Neuronal stem cell (in vitro differentiated cells): ENCODE measurements around the gene FOXRED1.

Experiments used
- DNase-seq: peaks from one replicate; pipeline ENCODE4 v3.0.0-alpha.2; 2013; ENCODE audit warnings: low spot score
- H2AFZ ChIP-seq: one replicate; pipeline ENCODE4 v1.6.1; 2013; ENCODE audit warnings: mild to moderate bottlenecking, low read length, inconsistent platforms
- H2AK5ac ChIP-seq: 2 replicates; pipeline ENCODE4 v1.6.1; 2013; ENCODE audit warnings: low read depth, mild to moderate bottlenecking, inconsistent platforms, low read length, moderate library complexity, mixed read lengths
- H2BK120ac ChIP-seq: 2 replicates; pipeline ENCODE4 v1.6.1; 2013; ENCODE audit warnings: low read depth, mild to moderate bottlenecking, inconsistent platforms, low read length, moderate library complexity, mixed read lengths
- H2BK12ac ChIP-seq: one replicate; pipeline ENCODE4 v1.6.1; 2013; ENCODE audit warnings: low read length, inconsistent platforms
- H2BK15ac ChIP-seq: 2 replicates; pipeline ENCODE4 v1.6.1; 2013; ENCODE audit warnings: mild to moderate bottlenecking, low read length, inconsistent platforms, mixed read lengths
- H2BK5ac ChIP-seq: one replicate; pipeline ENCODE4 v1.6.1; 2013; ENCODE audit warnings: inconsistent platforms, mild to moderate bottlenecking, low read length, moderate library complexity
- H3K14ac ChIP-seq: one replicate; pipeline ENCODE4 v1.6.1; 2013; ENCODE audit warnings: low read length, inconsistent platforms
- H3K18ac ChIP-seq: 2 replicates; pipeline ENCODE4 v1.6.1; 2013; ENCODE audit warnings: low read length, inconsistent platforms
- H3K23ac ChIP-seq: 2 replicates; pipeline ENCODE4 v1.6.1; 2013; ENCODE audit warnings: low read depth, mild to moderate bottlenecking, mixed read lengths, low read length, inconsistent platforms; ENCODE audit not compliant: poor library complexity
- H3K27ac ChIP-seq: replicated peaks from 3 replicates; pipeline ENCODE4 v1.5.1; 2013; ENCODE audit warnings: low read length, inconsistent platforms
- H3K27me3 ChIP-seq, 3 experiments: 2 replicates each; pipeline ENCODE4 v1.6.1; 2013; ENCODE audit warnings: low read length in 3 of 3, mild to moderate bottlenecking in 2 of 3, inconsistent platforms in 1 of 3, low read depth in 1 of 3, mixed read lengths in 1 of 3, moderate library complexity in 1 of 3; ENCODE audit not compliant: control insufficient read depth in 3 of 3, insufficient read depth in 3 of 3
- H3K36me3 ChIP-seq, 2 donors: replicated peaks in 1 of 2; 2 replicates each; pipeline ENCODE4 v1.6.1; 2013; ENCODE audit warnings: low read length in 2 of 2; ENCODE audit not compliant: control insufficient read depth in 2 of 2, insufficient read depth in 2 of 2
- H3K4ac ChIP-seq: 2 replicates; pipeline ENCODE4 v1.6.1; 2013; ENCODE audit warnings: inconsistent platforms, mild to moderate bottlenecking, low read length, moderate library complexity
- H3K4me1 ChIP-seq, 2 donors: 1 replicate in 1 of 2; 2 replicates in 1 of 2; pipeline ENCODE4 v1.6.1; 2013; ENCODE audit warnings: low read length in 2 of 2, low read depth in 1 of 2; ENCODE audit not compliant: control insufficient read depth in 2 of 2, insufficient read depth in 1 of 2
- H3K4me2 ChIP-seq: one replicate; pipeline ENCODE4 v1.6.1; 2013; ENCODE audit warnings: mild to moderate bottlenecking, low read length, inconsistent platforms; ENCODE audit not compliant: insufficient read depth, poor library complexity, severe bottlenecking
- H3K4me3 ChIP-seq, 2 donors: 2 replicates each; pipeline ENCODE4 v1.5.1; 2013; ENCODE audit warnings: low read length in 2 of 2, mild to moderate bottlenecking in 2 of 2, inconsistent platforms in 1 of 2, moderate library complexity in 1 of 2
- H3K79me1 ChIP-seq: one replicate; pipeline ENCODE4 v1.6.1; 2013; ENCODE audit warnings: low read depth, mild to moderate bottlenecking, inconsistent platforms, low read length, moderate library complexity
- H3K9ac ChIP-seq: one replicate; pipeline ENCODE4 v1.6.1; 2013; ENCODE audit warnings: mild to moderate bottlenecking, low read depth, low read length, inconsistent platforms; ENCODE audit not compliant: poor library complexity
- H3K9me3 ChIP-seq, 2 donors: replicated peaks in 1 of 2; 2 replicates each; pipeline versions ENCODE3 to v1.6.1; 2013; ENCODE audit warnings: low read length in 2 of 2, mild to moderate bottlenecking in 2 of 2, inconsistent platforms in 1 of 2, low read depth in 1 of 2, mixed read lengths in 1 of 2, moderate library complexity in 1 of 2; ENCODE audit not compliant: control insufficient read depth in 2 of 2, insufficient read depth in 1 of 2
- H4K8ac ChIP-seq: one replicate; pipeline ENCODE4 v1.6.1; 2013; ENCODE audit warnings: low read depth, mild to moderate bottlenecking, inconsistent platforms, low read length, moderate library complexity
- H4K91ac ChIP-seq: one replicate; pipeline ENCODE4 v1.6.1; 2013; ENCODE audit warnings: low read length, low read depth, mild to moderate bottlenecking, inconsistent platforms; ENCODE audit not compliant: poor library complexity
- WGBS, 2 donors: extraction: QIAGEN DNeasy Blood & Tissue Kit; methylation state at CpG; one replicate each; pipeline ENCODE4 v1.1.7; 2013; ENCODE audit warnings: missing lambda C conversion rate in 2 of 2, mixed read lengths in 1 of 2; ENCODE audit not compliant: insufficient read length in 2 of 2, insufficient replicate concordance in 1 of 2; ENCODE audit errors: extremely low coverage in 2 of 2; 5-methylcytosine and 5-hydroxymethylcytosine counted together

The FOXRED1 gene

GRCh38 chr11:126268361-126268707 lies 620 bp upstream of the FOXRED1 start:
- Histone ChIP-seq H3K4ac (no peak overlapping the region), H3K23ac (peak overlapping the region; percentile 66), H3K4me2 (peak overlapping the region; percentile 56), H2AK5ac (no peak overlapping the region), H3K18ac (peak overlapping the region; percentile 97), H2AFZ (peak overlapping the region; percentile 86), H3K4me1 (peaks cover 8 to 15% of the 10 kb centered on the region in 2 donors), H2BK15ac (no peak overlapping the region), H3K27me3 (no peaks in the 10 kb centered on the region), H2BK12ac (no peak overlapping the region), H3K14ac (peak overlapping the region; percentile 92), H3K79me1 (no peaks in the 10 kb centered on the region), H3K27ac (peak overlapping the region; percentile 77), H4K8ac (no peak overlapping the region), H3K9me3 (no peaks in the 10 kb centered on the region), H2BK120ac (no peak overlapping the region), H3K36me3 (peaks cover 47 to 67% of the 10 kb centered on the region in 2 donors), H4K91ac (no peak overlapping the region), H3K4me3 (peak overlapping the region; percentile 89 to 97), H3K9ac (peak overlapping the region; percentile 97), H2BK5ac (no peak overlapping the region)
- no CpG with 5 or more reads among the region's 23 CpGs for WGBS, 2 donors
- DNase-seq, result no peak

- Histone ChIP-seq H2BK12ac (no peak overlapping the region), H4K91ac (no peak overlapping the region), H3K23ac (no peak overlapping the region)
These were observed 8.4 kb downstream of the FOXRED1 start for GRCh38 chr11:126277322-126277721.

GRCh38 chr11:126277780-126278179 lies 8.8 kb downstream of the FOXRED1 start:
- no peaks in the 10 kb centered on the region for H3K9me3 ChIP-seq
- no peak overlapping the region for H3K23ac ChIP-seq
- H4K8ac ChIP-seq, result no peak overlapping the region
- H3K4ac ChIP-seq, result no peak overlapping the region
- H3K4me2 ChIP-seq, result no peak overlapping the region
- H3K14ac ChIP-seq, result no peak overlapping the region
- WGBS, 2 donors, result no CpG with 5 or more reads among the region's 4 CpGs
- no peak overlapping the region for H2BK12ac ChIP-seq
- H3K27me3 ChIP-seq, result peaks cover 0 to 2% (median 0%) of the 10 kb centered on the region in 3 experiments
- H2AK5ac ChIP-seq, result no peak overlapping the region
- H3K4me3 ChIP-seq, result no peak overlapping the region
- no peak overlapping the region for H3K9ac ChIP-seq
- H3K18ac ChIP-seq, result no peak overlapping the region
- H2BK120ac ChIP-seq, result no peak overlapping the region
- H3K36me3 ChIP-seq, result peaks cover 37 to 62% of the 10 kb centered on the region in 2 donors
- no peaks in the 10 kb centered on the region for H3K79me1 ChIP-seq
- DNase-seq, result no peak
- H4K91ac ChIP-seq, result no peak overlapping the region
- H2BK5ac ChIP-seq, result no peak overlapping the region
- no peak overlapping the region for H3K27ac ChIP-seq
- H2AFZ ChIP-seq, result no peak overlapping the region
- peaks cover 3 to 5% of the 10 kb centered on the region in 2 donors for H3K4me1 ChIP-seq
- H2BK15ac ChIP-seq, result no peak overlapping the region

More at GRCh38 chr11:126277322-126277721, 8.4 kb downstream of the FOXRED1 start:
- Histone ChIP-seq H3K9me3 (no peaks in the 10 kb centered on the region), H2AFZ (no peak overlapping the region), H4K8ac (no peak overlapping the region), H3K27me3 (peaks cover 0 to 2% (median 0%) of the 10 kb centered on the region in 3 experiments), H2BK5ac (no peak overlapping the region), H3K79me1 (no peaks in the 10 kb centered on the region), H3K36me3 (peaks cover 37 to 66% of the 10 kb centered on the region in 2 donors), H3K4me2 (no peak overlapping the region), H3K4me1 (peaks cover 3 to 5% of the 10 kb centered on the region in 2 donors), H3K18ac (no peak overlapping the region), H2BK120ac (no peak overlapping the region), H3K9ac (no peak overlapping the region), H3K4ac (no peak overlapping the region), H3K27ac (no peak overlapping the region), H2AK5ac (no peak overlapping the region), H2BK15ac (no peak overlapping the region), H3K4me3 (no peak overlapping the region), H3K14ac (no peak overlapping the region)
- DNase-seq, result no peak
- WGBS, 2 donors, result no CpG with 5 or more reads among the region's 11 CpGs

- Histone ChIP-seq H3K18ac (no peak overlapping the region), H4K91ac (no peak overlapping the region)
These were observed 10.2 kb downstream of the FOXRED1 start for GRCh38 chr11:126279191-126279590.

More at GRCh38 chr11:126279191-126279590, 10.2 kb downstream of the FOXRED1 start:
- no peak overlapping the region for H2BK12ac ChIP-seq
- H3K27ac ChIP-seq, result no peak overlapping the region
- no peak overlapping the region for H3K4ac ChIP-seq
- H3K36me3 ChIP-seq, result peaks cover 26 to 48% of the 10 kb centered on the region in 2 donors
- no peak for DNase-seq
- H2BK5ac ChIP-seq, result no peak overlapping the region
- H2BK120ac ChIP-seq, result no peak overlapping the region
- no CpG with 5 or more reads among the region's 8 CpGs for WGBS, 2 donors
- no peak overlapping the region for H3K14ac ChIP-seq
- H3K27me3 ChIP-seq, result peaks cover 0 to 2% (median 0%) of the 10 kb centered on the region in 3 experiments
- no peak overlapping the region for H4K8ac ChIP-seq
- no peak overlapping the region for H2AK5ac ChIP-seq
- H3K79me1 ChIP-seq, result no peaks in the 10 kb centered on the region
- H3K4me1 ChIP-seq, result peaks cover 5 to 7% of the 10 kb centered on the region in 2 donors
- no peak overlapping the region for H3K9ac ChIP-seq
- H3K4me2 ChIP-seq, result no peak overlapping the region
- no peaks in the 10 kb centered on the region for H3K9me3 ChIP-seq
- H2AFZ ChIP-seq, result no peak overlapping the region
- no peak overlapping the region for H2BK15ac ChIP-seq
- no peak overlapping the region for H3K23ac ChIP-seq
- no peak overlapping the region for H3K4me3 ChIP-seq
